Activated naive CD8-positive, alpha-beta T cell treated with anti-CD3 and anti-CD28 coated beads, Interleukin-2, amount 10 ng/mL, durations not matched to agents 7 days and 5 days (primary cell): Measurements from ENCODE around the gene IFIT2. TPM values are rescaled to one million over a fixed set of nuclear protein-coding genes. Genes with fewer than 3 reads are reported as not detected.
"Not testable (repeated sequence)": the region's sequence is repeated elsewhere in the genome, so short reads cannot be mapped to it uniquely, and the experiment has no call there.

Experiments used
- ATAC-seq: fragments of 150-1000 bp; cut with Tn5 transposase; one replicate; pipeline ENCODE4 v1.10.0; 2021; ENCODE audit warnings: low read depth, moderate library complexity
- POLR2A ChIA-PET: fragments of 350-600 bp; sonication (Branson Sonifier 250); formaldehyde crosslinking; loops from one replicate; lab custom pipeline; 2021; ENCODE audit warnings: antibody characterized with exemption; lab: Charles Lee
- DNase-seq: peaks from one replicate; pipeline ENCODE4 v3.0.0; 2021
- H3K27ac Mint-ChIP-seq: one replicate; pipeline ENCODE4 v1.8.0; 2022; ENCODE audit warnings: mild to moderate bottlenecking, mixed read lengths
- H3K27me3 Mint-ChIP-seq: one replicate; pipeline ENCODE4 v1.8.0; 2022; ENCODE audit warnings: mild to moderate bottlenecking, moderate library complexity, mixed read lengths
- H3K36me3 Mint-ChIP-seq: one replicate; pipeline ENCODE4 v1.8.0; 2021; ENCODE audit warnings: mild to moderate bottlenecking, mixed read lengths
- H3K4me1 Mint-ChIP-seq: one replicate; pipeline ENCODE4 v1.8.0; 2021; ENCODE audit warnings: mixed read lengths
- H3K4me3 Mint-ChIP-seq: one replicate; pipeline ENCODE4 v1.8.0; 2022; ENCODE audit warnings: mild to moderate bottlenecking, moderate library complexity, mixed read lengths
- H3K9me3 Mint-ChIP-seq: one replicate; pipeline ENCODE4 v1.8.0; 2021; ENCODE audit warnings: mixed read lengths
- total RNA-seq, 2 experiments: library from RNA; stranded (reverse); gene quantifications; one replicate each; pipeline ENCODE4 v1.2.3, GENCODE V29; 2021

The IFIT2 gene
- 10 to 100 TPM; 18.5 to 21.6 TPM for total RNA-seq

- DNase-seq (peak; percentile 40), ATAC-seq (peak; percentile 75)
- peaks cover 8% of the 10 kb centered on the region for H3K9me3 Mint-ChIP-seq
- peak within 1 kb of the TSS; percentile 94 for H3K27ac Mint-ChIP-seq
- H3K4me1 Mint-ChIP-seq = peaks cover 33% of the 10 kb centered on the region
- POLR2A ChIA-PET = interaction anchor here (1.1 to 4.0 kb wide), 14 partner anchors 9 to 311 kb away, joined by 3 to 40 read pairs (median 6); partner anchors contain the start of genes FAS, IFIT1, IFIT3 and IFIT5
- peaks cover 41% of the 10 kb centered on the region for H3K36me3 Mint-ChIP-seq
- peak within 1 kb of the TSS; percentile 95 for H3K4me3 Mint-ChIP-seq
- no peaks in the 10 kb centered on the region for H3K27me3 Mint-ChIP-seq
Observed at GRCh38 chr10:89301721-89302445, at the start of gene IFIT2. Gene IFIT2, plus strand, starts transcription at chr10:89302046. Its CDS starts 78 bp downstream, at chr10:89302124.

GRCh38 chr10:89252225-89252585 is 49.6 kb upstream of the IFIT2 start:
- no peak overlapping the region for H3K27ac Mint-ChIP-seq
- DNase-seq = no peak
- POLR2A ChIA-PET = interaction anchor here (0.9 to 2.0 kb wide), 5 partner anchors 50 to 449 kb away, joined by 4 to 9 read pairs (median 4); partner anchors contain the start of genes IFIT1, IFIT2, IFIT5 and KIF20B

GRCh38 chr10:89255091-89255579 is 46.7 kb upstream of the IFIT2 start:
- peaks cover 14% of the 10 kb centered on the region for H3K36me3 Mint-ChIP-seq
- H3K4me1 Mint-ChIP-seq = peaks cover 11% of the 10 kb centered on the region
- peaks cover 15% of the 10 kb centered on the region for H3K9me3 Mint-ChIP-seq
- ATAC-seq, DNase-seq, H3K4me3 Mint-ChIP-seq, H3K27ac Mint-ChIP-seq, POLR2A ChIA-PET: not testable (repeated sequence)
- H3K27me3 Mint-ChIP-seq = peaks cover 28% of the 10 kb centered on the region

More at GRCh38 chr10:89252225-89252585, 49.6 kb upstream of the IFIT2 start:
- Mint-ChIP-seq H3K4me3 (no peak overlapping the region), H3K9me3 (peaks cover 15% of the 10 kb centered on the region), H3K4me1 (peaks cover 20% of the 10 kb centered on the region), H3K27me3 (peaks cover 8% of the 10 kb centered on the region), H3K36me3 (peaks cover 14% of the 10 kb centered on the region)
- ATAC-seq = no peak

- Mint-ChIP-seq H3K27ac (no peak overlapping the region), H3K27me3 (peaks cover 28% of the 10 kb centered on the region), H3K36me3 (peaks cover 14% of the 10 kb centered on the region), H3K9me3 (peaks cover 15% of the 10 kb centered on the region), H3K4me3 (no peak overlapping the region), H3K4me1 (peaks cover 8% of the 10 kb centered on the region)
- no peak for ATAC-seq
- no peak for DNase-seq
- POLR2A ChIA-PET = interaction anchor here (0.7 to 1.0 kb wide), 2 partner anchors 12 to 159 kb away, joined by 4 read pairs; partner anchors contain the start of gene IFIT5
Observed at GRCh38 chr10:89255793-89256192, 46.1 kb upstream of the IFIT2 start.

GRCh38 chr10:89256340-89256739 is 45.5 kb upstream of the IFIT2 start:
- Mint-ChIP-seq H3K27me3 (peaks cover 28% of the 10 kb centered on the region), H3K4me1 (peaks cover 6% of the 10 kb centered on the region), H3K36me3 (peaks cover 14% of the 10 kb centered on the region), H3K9me3 (peaks cover 15% of the 10 kb centered on the region), H3K27ac (no peak overlapping the region), H3K4me3 (no peak overlapping the region)
- ATAC-seq = no peak
- no peak for DNase-seq
- POLR2A ChIA-PET = interaction anchor here (0.7 to 1.0 kb wide), 2 partner anchors 13 to 158 kb away, joined by 4 read pairs; partner anchors contain the start of gene IFIT5

GRCh38 chr10:89256962-89257361 is 44.9 kb upstream of the IFIT2 start:
- H3K4me1 Mint-ChIP-seq = peaks cover 6% of the 10 kb centered on the region
- H3K9me3 Mint-ChIP-seq = peaks cover 15% of the 10 kb centered on the region
- no peak overlapping the region for H3K4me3 Mint-ChIP-seq
- POLR2A ChIA-PET = interaction anchor here (1.0 kb wide), 1 partner anchor 13 kb away, joined by 4 read pairs; no protein-coding TSS in a partner anchor
- DNase-seq = no peak
- peaks cover 28% of the 10 kb centered on the region for H3K27me3 Mint-ChIP-seq
- peaks cover 14% of the 10 kb centered on the region for H3K36me3 Mint-ChIP-seq
- no peak for ATAC-seq
- H3K27ac Mint-ChIP-seq = no peak overlapping the region

- Mint-ChIP-seq H3K4me1 (peaks cover 6% of the 10 kb centered on the region), H3K36me3 (peaks cover 14% of the 10 kb centered on the region), H3K27me3 (peaks cover 28% of the 10 kb centered on the region), H3K4me3 (no peak overlapping the region), H3K27ac (no peak overlapping the region), H3K9me3 (peaks cover 15% of the 10 kb centered on the region)
- DNase-seq (no peak), ATAC-seq (no peak)
- POLR2A ChIA-PET = no interaction called here
Observed at GRCh38 chr10:89257581-89257980, 44.3 kb upstream of the IFIT2 start.

- no peak for DNase-seq
- Mint-ChIP-seq H3K27me3 (peaks cover 28% of the 10 kb centered on the region), H3K4me1 (peaks cover 6% of the 10 kb centered on the region), H3K4me3 (no peak overlapping the region), H3K27ac (no peak overlapping the region), H3K9me3 (peaks cover 9% of the 10 kb centered on the region), H3K36me3 (peaks cover 9% of the 10 kb centered on the region)
- POLR2A ChIA-PET = no interaction called here
- no peak for ATAC-seq
Observed at GRCh38 chr10:89258881-89259280, 43.0 kb upstream of the IFIT2 start.

- Mint-ChIP-seq H3K36me3 (no peaks in the 10 kb centered on the region), H3K9me3 (no peaks in the 10 kb centered on the region), H3K4me3 (no peak overlapping the region), H3K4me1 (peaks cover 6% of the 10 kb centered on the region), H3K27me3 (peaks cover 26% of the 10 kb centered on the region), H3K27ac (no peak overlapping the region)
- POLR2A ChIA-PET = no interaction called here
- ATAC-seq (no peak), DNase-seq (no peak)
Observed at GRCh38 chr10:89262086-89263051, 39.5 kb upstream of the IFIT2 start.

- POLR2A ChIA-PET = no interaction called here
Observed at GRCh38 chr10:89263091-89263490, 38.8 kb upstream of the IFIT2 start.

GRCh38 chr10:89263531-89263930 is 38.3 kb upstream of the IFIT2 start:
- POLR2A ChIA-PET = no interaction called here
- ATAC-seq (no peak), DNase-seq (no peak)
- H3K4me3 Mint-ChIP-seq = no peak overlapping the region
- H3K27me3 Mint-ChIP-seq = peaks cover 21% of the 10 kb centered on the region
- H3K27ac Mint-ChIP-seq = no peak overlapping the region
- H3K4me1 Mint-ChIP-seq = peaks cover 6% of the 10 kb centered on the region
- no peaks in the 10 kb centered on the region for H3K9me3 Mint-ChIP-seq
- H3K36me3 Mint-ChIP-seq = no peaks in the 10 kb centered on the region

More at GRCh38 chr10:89263091-89263490, 38.8 kb upstream of the IFIT2 start:
- no peaks in the 10 kb centered on the region for H3K9me3 Mint-ChIP-seq
- no peak overlapping the region for H3K4me3 Mint-ChIP-seq
- ATAC-seq (no peak), DNase-seq (no peak)
- H3K27me3 Mint-ChIP-seq = peaks cover 25% of the 10 kb centered on the region
- no peaks in the 10 kb centered on the region for H3K36me3 Mint-ChIP-seq
- H3K4me1 Mint-ChIP-seq = peaks cover 6% of the 10 kb centered on the region
- no peak overlapping the region for H3K27ac Mint-ChIP-seq

GRCh38 chr10:89266721-89267453 is 35.0 kb upstream of the IFIT2 start:
- no peak for DNase-seq
- ATAC-seq = no peak
- H3K27me3 Mint-ChIP-seq = peaks cover 16% of the 10 kb centered on the region
- no peak overlapping the region for H3K27ac Mint-ChIP-seq
- H3K9me3 Mint-ChIP-seq = no peaks in the 10 kb centered on the region
- H3K36me3 Mint-ChIP-seq = no peaks in the 10 kb centered on the region
- peaks cover 2% of the 10 kb centered on the region for H3K4me1 Mint-ChIP-seq
- POLR2A ChIA-PET = no interaction called here
- H3K4me3 Mint-ChIP-seq = no peak overlapping the region
